IMR-90 (cell line): Measurements from ENCODE around the gene FADS6. TPM values are rescaled to one million over a fixed set of nuclear protein-coding genes. Genes with fewer than 3 reads are reported as not detected.

Source experiments
- ATAC-seq: fragments of 200-7000 bp; cut with Tn5 transposase; 2 replicates; pipeline ENCODE4 v1.9.1; 2020; ENCODE audit warnings: low read depth, mild to moderate bottlenecking, moderate library complexity
- BruUV-seq: library from RNA; stranded (reverse); fragments of 400-500 nt; replicated peaks from 2 replicates; lab custom pipeline; 2021; lab: Mats Ljungman, UMichigan
- CTCF ChIA-PET: fragments of 300-600 bp; formaldehyde crosslinking; extraction: SDS; loops from one replicate; lab custom pipeline; 2021; ENCODE audit warnings: antibody characterized with exemption; lab: Yijun Ruan, JAX
- POLR2A ChIA-PET: fragments of 300-600 bp; sonication (Branson Sonifier 250); formaldehyde crosslinking; loops from one replicate; lab custom pipeline; 2022; ENCODE audit warnings: antibody characterized with exemption; ENCODE audit not compliant: unreplicated experiment; lab: Charles Lee
- DNase-seq: peaks from one replicate; pipeline ENCODE4 v3.0.0; 2013
- H2AFZ ChIP-seq: replicated peaks from 2 replicates; pipeline ENCODE3; 2013; ENCODE audit warnings: low read length, mild to moderate bottlenecking; ENCODE audit not compliant: poor library complexity
- H2AK5ac ChIP-seq: 2 replicates; pipeline ENCODE4 v1.6.1; 2013; ENCODE audit warnings: low read depth, low read length, inconsistent platforms
- H2AK9ac ChIP-seq: replicated peaks from 2 replicates; pipeline ENCODE3; 2013; ENCODE audit warnings: mild to moderate bottlenecking, low read depth, low read length, moderate library complexity; ENCODE audit not compliant: poor library complexity
- H2BK120ac ChIP-seq: 2 replicates; pipeline ENCODE4 v1.6.1; 2013; ENCODE audit warnings: low read depth, low read length, inconsistent platforms
- H2BK15ac ChIP-seq: 3 replicates; pipeline ENCODE4 v1.6.1; 2013; ENCODE audit warnings: low read depth, low read length, inconsistent platforms
- H2BK20ac ChIP-seq: 2 replicates; pipeline ENCODE4 v1.6.1; 2013; ENCODE audit warnings: low read depth, mild to moderate bottlenecking, inconsistent platforms, low read length, moderate library complexity
- H2BK5ac ChIP-seq: 2 replicates; pipeline ENCODE4 v1.6.1; 2013; ENCODE audit warnings: mild to moderate bottlenecking, low read depth, low read length, inconsistent platforms; ENCODE audit not compliant: poor library complexity, severe bottlenecking
- H3K14ac ChIP-seq: replicated peaks from 2 replicates; pipeline ENCODE4 v1.6.1; 2013; ENCODE audit warnings: low read depth, low read length, inconsistent platforms
- H3K18ac ChIP-seq: 2 replicates; pipeline ENCODE4 v1.6.1; 2013; ENCODE audit warnings: low read depth, low read length, control low read depth
- H3K23ac ChIP-seq: 2 replicates; pipeline ENCODE4 v1.6.1; 2013; ENCODE audit warnings: low read depth, low read length, inconsistent platforms
- H3K27ac ChIP-seq: 2 replicates; pipeline ENCODE4 v1.5.1; 2013; ENCODE audit warnings: mild to moderate bottlenecking, control low read depth, low read length; ENCODE audit not compliant: insufficient read depth
- H3K27me3 ChIP-seq: 2 replicates; pipeline ENCODE4 v1.6.1; 2013; ENCODE audit warnings: low read length; ENCODE audit not compliant: control insufficient read depth, insufficient read depth
- H3K36me3 ChIP-seq: 2 replicates; pipeline ENCODE4 v1.6.1; 2013; ENCODE audit warnings: low read length, mixed read lengths; ENCODE audit not compliant: control insufficient read depth, insufficient read depth
- H3K4ac ChIP-seq: 2 replicates; pipeline ENCODE4 v1.6.1; 2013; ENCODE audit warnings: low read depth, low read length, inconsistent platforms
- H3K4me1 ChIP-seq: 2 replicates; pipeline ENCODE4 v1.6.1; 2013; ENCODE audit warnings: low read length, mixed read lengths; ENCODE audit not compliant: control insufficient read depth, insufficient read depth
- H3K4me2 ChIP-seq: 2 replicates; pipeline ENCODE4 v1.6.1; 2013; ENCODE audit warnings: low read depth, mild to moderate bottlenecking, control low read depth, low read length, moderate library complexity
- H3K4me3 ChIP-seq: 2 replicates; pipeline ENCODE4 v1.5.1; 2013; ENCODE audit warnings: low read depth, mild to moderate bottlenecking, control low read depth, low read length, moderate library complexity; ENCODE audit not compliant: insufficient read depth
- H3K56ac ChIP-seq: 2 replicates; pipeline ENCODE4 v1.6.1; 2013; ENCODE audit warnings: low read length, inconsistent platforms; ENCODE audit not compliant: insufficient read depth; ENCODE audit errors: extremely low read depth
- H3K79me1 ChIP-seq, 2 experiments: 2 replicates each; pipeline ENCODE4 v1.6.1; 2013; ENCODE audit warnings: low read length in 2 of 2, inconsistent platforms in 1 of 2, low read depth in 1 of 2
- H3K9ac ChIP-seq: 2 replicates; pipeline ENCODE4 v1.6.1; 2013; ENCODE audit warnings: low read depth, low read length, control low read depth
- H3K9me1 ChIP-seq: 2 replicates; pipeline ENCODE4 v1.6.1; 2013; ENCODE audit warnings: low read length, inconsistent platforms; ENCODE audit not compliant: insufficient read depth
- H3K9me3 ChIP-seq: 2 replicates; pipeline ENCODE4 v1.6.1; 2013; ENCODE audit warnings: low read length; ENCODE audit not compliant: control insufficient read depth, insufficient read depth
- H4K20me1 ChIP-seq: 2 replicates; pipeline ENCODE4 v1.6.1; 2013; ENCODE audit warnings: low read length, inconsistent platforms; ENCODE audit not compliant: insufficient read depth
- H4K5ac ChIP-seq: 2 replicates; pipeline ENCODE4 v1.6.1; 2013; ENCODE audit warnings: mild to moderate bottlenecking, low read depth, low read length, control low read depth
- H4K8ac ChIP-seq, 2 experiments: 2 replicates each; pipeline ENCODE4 v1.6.1; 2013; ENCODE audit warnings: low read depth in 2 of 2, low read length in 2 of 2, control low read depth in 1 of 2, inconsistent platforms in 1 of 2
- H4K91ac ChIP-seq: 2 replicates; pipeline ENCODE4 v1.6.1; 2013; ENCODE audit warnings: low read depth, low read length, inconsistent platforms; ENCODE audit not compliant: insufficient read depth
- BHLHE40 ChIP-seq: fragments of 150-350 bp; IDR thresholded peaks from 2 replicates; pipeline ENCODE4 v1.6.1; 2016; ENCODE audit warnings: mild to moderate bottlenecking, low read depth, low read length
- CEBPB ChIP-seq: IDR thresholded peaks from 2 replicates; pipeline ENCODE4 v1.6.1; 2012; ENCODE audit warnings: low read depth, low read length, improper control_type of control experiment
- CHD1 ChIP-seq: IDR thresholded peaks from 2 replicates; pipeline ENCODE4 v1.6.1; 2012; ENCODE audit warnings: low read depth, low read length, improper control_type of control experiment
- ELK1 ChIP-seq: fragments of 150-350 bp; IDR thresholded peaks from 2 replicates; pipeline ENCODE4 v1.6.1; 2016; ENCODE audit warnings: low read depth, mild to moderate bottlenecking, low read length, moderate library complexity, borderline replicate concordance
- FOS ChIP-seq: fragments of 150-350 bp; IDR thresholded peaks from 2 replicates; pipeline ENCODE4 v1.6.1; 2016; ENCODE audit warnings: low read depth, low read length
- MAFK ChIP-seq: IDR thresholded peaks from 2 replicates; pipeline ENCODE4 v1.6.1; 2012; ENCODE audit warnings: low read depth, low read length, improper control_type of control experiment
- MAZ ChIP-seq: IDR thresholded peaks from 2 replicates; pipeline ENCODE4 v1.6.1; 2012; ENCODE audit warnings: low read depth, mild to moderate bottlenecking, low read length, improper control_type of control experiment, moderate library complexity, borderline replicate concordance
- MXI1 ChIP-seq: IDR thresholded peaks from 2 replicates; pipeline ENCODE4 v1.6.1; 2012; ENCODE audit warnings: low read depth, mild to moderate bottlenecking, low read length, moderate library complexity, borderline replicate concordance
- NFE2L2 ChIP-seq: fragments of 150-350 bp; IDR thresholded peaks from 2 replicates; pipeline ENCODE4 v1.6.1; 2016; ENCODE audit warnings: low read depth, mild to moderate bottlenecking, low read length
- POLR2A ChIP-seq: IDR thresholded peaks from 2 replicates; pipeline ENCODE4 v1.6.1; 2012; ENCODE audit warnings: mild to moderate bottlenecking, low read depth, low read length
- RAD21 ChIP-seq: IDR thresholded peaks from 2 replicates; pipeline ENCODE4 v1.6.1; 2012; ENCODE audit warnings: low read length, improper control_type of control experiment
- RCOR1 ChIP-seq: IDR thresholded peaks from 2 replicates; pipeline ENCODE4 v1.6.1; 2012; ENCODE audit warnings: mild to moderate bottlenecking, low read length, improper control_type of control experiment; ENCODE audit not compliant: insufficient replicate concordance
- RFX5 ChIP-seq: IDR thresholded peaks from 2 replicates; pipeline ENCODE4 v1.8.0; 2012; ENCODE audit warnings: low read depth, mild to moderate bottlenecking, low read length, moderate library complexity
- SMC3 ChIP-seq: fragments of 150-350 bp; IDR thresholded peaks from 2 replicates; pipeline ENCODE4 v1.6.1; 2016; ENCODE audit warnings: low read depth, mild to moderate bottlenecking, antibody characterized with exemption, low read length, moderate library complexity
- USF2 ChIP-seq: fragments of 150-350 bp; IDR thresholded peaks from 2 replicates; pipeline ENCODE4 v1.6.1; 2017; ENCODE audit warnings: mild to moderate bottlenecking, antibody characterized with exemption, low read length, low read depth
- WGBS, 2 experiments: methylation state at CpG; one replicate each; pipeline versions ENCODE4 v1.1.5 to v1.1.7; 2013; ENCODE audit warnings: missing lambda C conversion rate in 2 of 2; ENCODE audit not compliant: insufficient read length in 1 of 2; ENCODE audit errors: extremely low coverage in 2 of 2; 5-methylcytosine and 5-hydroxymethylcytosine counted together
- dilution Hi-C: fragments of 300-500 bp; cut with HindIII; formaldehyde crosslinking; loops from one replicate; pipeline ENCODE4 v1.14.3; 2018; ENCODE audit warnings: low sequenced_read_pairs; ENCODE audit not compliant: unreplicated experiment
- in situ Hi-C: fragments of 300-500 bp; cut with MboI; formaldehyde crosslinking; loops from 3 replicates; pipeline ENCODE4 v1.14.3; 2019; ENCODE audit warnings: low sequenced_read_pairs, inconsistent platforms, mixed read lengths
- intact Hi-C: fragments of 100-400 bp; cut with micrococcal nuclease; formaldehyde crosslinking; loops from 2 replicates; pipeline ENCODE4 v1.10.0; 2022
- polyA plus RNA-seq, 3 experiments: library from polyadenylated mRNA; depleted of rRNA; stranded (reverse); fragments of >200 nt; gene quantifications; 2 replicates each; pipeline ENCODE4 v1.2.3, GENCODE V29; 2012; ENCODE audit warnings: low replicate concordance in 1 of 3
- total RNA-seq: library from RNA; depleted of rRNA; stranded (reverse); fragments of >200 nt; gene quantifications from 2 replicates; pipeline ENCODE4 v1.2.3, GENCODE V29; 2012
- TF ChIP-seq, protein P1 (sequence below): conservative IDR thresholded peaks from 2 replicates; pipeline ENCODE4 v1.5.1; 2012; ENCODE audit warnings: mild to moderate bottlenecking, low read depth, low read length, improper control_type of control experiment

The FADS6 gene
- total and polyA plus RNA-seq, 2 of the 4 experiments (the other 2 are of a cell fraction) = not detected

DNA sequence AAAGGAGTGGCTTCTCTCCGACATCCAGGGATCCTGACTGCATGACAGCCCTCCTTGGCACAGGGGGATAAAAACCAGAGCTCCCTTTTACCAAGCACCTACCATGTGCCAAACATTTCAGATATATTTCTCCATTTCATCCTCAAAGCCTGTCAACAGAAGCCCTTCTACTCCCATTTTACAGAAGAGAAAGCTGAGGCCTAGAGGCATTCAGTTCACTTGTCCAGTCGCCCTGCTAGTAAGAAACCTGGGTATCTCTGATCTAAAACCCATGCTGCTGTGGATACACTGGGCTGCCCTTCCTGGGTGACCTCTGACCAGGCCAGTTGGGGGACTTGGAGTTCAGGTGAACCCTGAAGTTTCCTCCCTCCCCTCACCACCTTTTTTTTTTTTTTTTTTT is 14.8 kb downstream of the FADS6 start:
- Histone ChIP-seq H3K27me3 (peaks cover 41% of the 10 kb centered on the region), H3K9ac (no peak overlapping the region), H3K4ac (no peak overlapping the region), H3K4me1 (no peaks in the 10 kb centered on the region), H3K56ac (no peak overlapping the region), H2BK20ac (no peak overlapping the region), H3K79me1 (0 out of 4 replicates have a peak, but pooled peaks cover 4 to 5% of the 10 kb centered on the region in 2 experiments), H2BK5ac (no peak overlapping the region), H2AFZ (no peak overlapping the region), H2AK9ac (no peak overlapping the region), H4K91ac (no peak overlapping the region), H4K8ac (no peak overlapping the region), H4K5ac (no peak overlapping the region), H2AK5ac (no peak overlapping the region), H3K9me3 (no peaks in the 10 kb centered on the region), H3K4me2 (no peak overlapping the region), H2BK15ac (no peak overlapping the region), H3K9me1 (no peaks in the 10 kb centered on the region), H3K23ac (no peak overlapping the region), H3K27ac (no peak overlapping the region), H3K18ac (no peak overlapping the region), H4K20me1 (no peaks in the 10 kb centered on the region), H2BK120ac (no peak overlapping the region), H3K4me3 (no peak overlapping the region), H3K14ac (no peak overlapping the region), H3K36me3 (no peaks in the 10 kb centered on the region)
- ChIA-PET CTCF (no interaction called here), POLR2A (no interaction called here)
- in situ Hi-C loops (no loop called here), intact Hi-C loops (no loop called here), dilution Hi-C loops (no loop called here)
- no peak for DNase-seq
- no TSS peak for BruUV-seq
- no peak for ATAC-seq
- TF ChIP-seq RCOR1 (no peak), CHD1 (no peak), MAFK (no peak), ELK1 (no peak), NFE2L2 (no peak), MAZ (no peak), FOS (no peak), USF2 (no peak), RAD21 (no peak), BHLHE40 (no peak), RFX5 (no peak), CEBPB (no peak), SMC3 (no peak), POLR2A (no peak), MXI1 (no peak)
- TF ChIP-seq, protein P1, sequence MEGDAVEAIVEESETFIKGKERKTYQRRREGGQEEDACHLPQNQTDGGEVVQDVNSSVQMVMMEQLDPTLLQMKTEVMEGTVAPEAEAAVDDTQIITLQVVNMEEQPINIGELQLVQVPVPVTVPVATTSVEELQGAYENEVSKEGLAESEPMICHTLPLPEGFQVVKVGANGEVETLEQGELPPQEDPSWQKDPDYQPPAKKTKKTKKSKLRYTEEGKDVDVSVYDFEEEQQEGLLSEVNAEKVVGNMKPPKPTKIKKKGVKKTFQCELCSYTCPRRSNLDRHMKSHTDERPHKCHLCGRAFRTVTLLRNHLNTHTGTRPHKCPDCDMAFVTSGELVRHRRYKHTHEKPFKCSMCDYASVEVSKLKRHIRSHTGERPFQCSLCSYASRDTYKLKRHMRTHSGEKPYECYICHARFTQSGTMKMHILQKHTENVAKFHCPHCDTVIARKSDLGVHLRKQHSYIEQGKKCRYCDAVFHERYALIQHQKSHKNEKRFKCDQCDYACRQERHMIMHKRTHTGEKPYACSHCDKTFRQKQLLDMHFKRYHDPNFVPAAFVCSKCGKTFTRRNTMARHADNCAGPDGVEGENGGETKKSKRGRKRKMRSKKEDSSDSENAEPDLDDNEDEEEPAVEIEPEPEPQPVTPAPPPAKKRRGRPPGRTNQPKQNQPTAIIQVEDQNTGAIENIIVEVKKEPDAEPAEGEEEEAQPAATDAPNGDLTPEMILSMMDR = no peak
- WGBS, 2 experiments = 67% methylated on average over 1 of the region's 2 CpGs; no CpG with 5 or more reads in 1 of the 2 experiments
